Measurements from ENCODE around the gene ATCAY. TPM values are rescaled to one million over a fixed set of nuclear protein-coding genes. Genes with fewer than 3 reads are reported as not detected.

Gene ATCAY
- total RNA-seq, 1 donor from 2014 or later, result 182 TPM

- TF ChIP-seq CTCF (IDR thresholded peaks at IDR 0.05; ENCODE audit: partially characterized antibody, unreplicated experiment), result no peak
- DNase-seq, result peak; percentile 87
- H3K4me1 Mint-ChIP-seq (ENCODE audit: low read depth, unreplicated experiment), result peaks cover 18% of the 10 kb centered on the region
- peak overlapping the region; percentile 99 for H3K27ac Mint-ChIP-seq (ENCODE audit: unreplicated experiment)
- H3K36me3 Mint-ChIP-seq (ENCODE audit: unreplicated experiment), result no peaks in the 10 kb centered on the region
- peaks cover 3% of the 10 kb centered on the region for H3K9me3 Mint-ChIP-seq (ENCODE audit: unreplicated experiment)
- H3K4me3 Mint-ChIP-seq (ENCODE audit: unreplicated experiment), result peak overlapping the region; percentile 97
- H3K27me3 Mint-ChIP-seq (ENCODE audit: unreplicated experiment), result peaks cover 6% of the 10 kb centered on the region
Measured at GRCh38 chr19:3968556-3969434, 88.3 kb downstream of the ATCAY start.

GRCh38 chr19:3969435-3970312 is 89.2 kb downstream of the ATCAY start:
- TF ChIP-seq CTCF (IDR thresholded peaks at IDR 0.05; ENCODE audit: partially characterized antibody, unreplicated experiment), result no peak
- no peaks in the 10 kb centered on the region for H3K36me3 Mint-ChIP-seq (ENCODE audit: unreplicated experiment)
- peak; percentile 62 for DNase-seq

GRCh38 chr19:3970313-3970807 is 89.9 kb downstream of the ATCAY start:
- H3K4me3 Mint-ChIP-seq (ENCODE audit: unreplicated experiment), result peak overlapping the region; percentile 97
- TF ChIP-seq CTCF (IDR thresholded peaks at IDR 0.05; ENCODE audit: partially characterized antibody, unreplicated experiment), result no peak
- no peak for DNase-seq
- H3K27ac Mint-ChIP-seq (ENCODE audit: unreplicated experiment), result peak overlapping the region; percentile 99
- H3K27me3 Mint-ChIP-seq (ENCODE audit: unreplicated experiment), result peaks cover 6% of the 10 kb centered on the region
- H3K9me3 Mint-ChIP-seq (ENCODE audit: unreplicated experiment), result peaks cover 3% of the 10 kb centered on the region
- no peaks in the 10 kb centered on the region for H3K36me3 Mint-ChIP-seq (ENCODE audit: unreplicated experiment)
- peaks cover 18% of the 10 kb centered on the region for H3K4me1 Mint-ChIP-seq (ENCODE audit: low read depth, unreplicated experiment)

More at GRCh38 chr19:3969435-3970312, 89.2 kb downstream of the ATCAY start:
- H3K4me1 Mint-ChIP-seq (ENCODE audit: low read depth, unreplicated experiment), result peaks cover 18% of the 10 kb centered on the region
- peaks cover 6% of the 10 kb centered on the region for H3K27me3 Mint-ChIP-seq (ENCODE audit: unreplicated experiment)
- H3K27ac Mint-ChIP-seq (ENCODE audit: unreplicated experiment), result peak overlapping the region; percentile 99
- peak overlapping the region; percentile 97 for H3K4me3 Mint-ChIP-seq (ENCODE audit: unreplicated experiment)
- H3K9me3 Mint-ChIP-seq (ENCODE audit: unreplicated experiment), result peaks cover 3% of the 10 kb centered on the region

GRCh38 chr19:3970808-3971598 is 90.5 kb downstream of the ATCAY start, which contains the start of gene DAPK3:
Gene DAPK3 (minus strand): TSS chr19:3971099. CDS start chr19:3969735, 1,364 bp downstream.
- Mint-ChIP-seq H3K9me3 (ENCODE audit: unreplicated experiment) (peaks cover 5% of the 10 kb centered on the region), H3K27me3 (ENCODE audit: unreplicated experiment) (peaks cover 4% of the 10 kb centered on the region), H3K4me3 (ENCODE audit: unreplicated experiment) (peak within 1 kb of the TSS; percentile 97), H3K4me1 (ENCODE audit: low read depth, unreplicated experiment) (peaks cover 18% of the 10 kb centered on the region), H3K36me3 (ENCODE audit: unreplicated experiment) (no peaks in the 10 kb centered on the region), H3K27ac (ENCODE audit: unreplicated experiment) (peak within 1 kb of the TSS; percentile 99)
- peak; percentile 99 for DNase-seq
- TF ChIP-seq CTCF (IDR thresholded peaks at IDR 0.05; ENCODE audit: partially characterized antibody, unreplicated experiment), result peak; percentile 41

Data from glutamatergic neuron (in vitro differentiated cells).